ENCODE measurements around the gene IFIT1B.

The IFIT1B gene

DNA sequence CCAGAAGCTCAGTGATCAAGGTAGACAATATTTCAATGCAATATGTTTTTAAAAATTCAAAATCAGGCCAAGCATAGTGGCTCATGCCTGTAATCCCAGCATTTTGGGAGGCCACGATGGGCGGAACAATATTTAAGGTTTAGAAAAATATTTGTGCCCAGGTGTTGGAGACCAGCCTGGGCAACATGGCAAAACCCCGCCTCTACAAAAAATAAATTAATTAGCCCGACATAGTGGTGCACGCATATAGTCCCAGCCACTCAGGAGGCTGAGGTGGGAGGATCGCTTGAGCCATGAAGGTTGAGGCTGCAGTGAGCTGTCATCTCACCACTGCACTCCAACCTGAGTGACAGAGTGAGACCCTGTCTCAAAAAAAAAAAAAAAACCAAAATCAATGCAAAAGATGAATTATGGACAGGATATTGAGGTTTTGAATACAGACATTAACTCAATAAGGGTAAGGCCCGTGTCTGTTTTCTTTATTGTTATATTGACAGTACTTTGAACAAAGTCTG lies 35.6 kb downstream of the IFIT1B start:
- DNase-seq (ENCODE audit: low read depth): no peak

DNA sequence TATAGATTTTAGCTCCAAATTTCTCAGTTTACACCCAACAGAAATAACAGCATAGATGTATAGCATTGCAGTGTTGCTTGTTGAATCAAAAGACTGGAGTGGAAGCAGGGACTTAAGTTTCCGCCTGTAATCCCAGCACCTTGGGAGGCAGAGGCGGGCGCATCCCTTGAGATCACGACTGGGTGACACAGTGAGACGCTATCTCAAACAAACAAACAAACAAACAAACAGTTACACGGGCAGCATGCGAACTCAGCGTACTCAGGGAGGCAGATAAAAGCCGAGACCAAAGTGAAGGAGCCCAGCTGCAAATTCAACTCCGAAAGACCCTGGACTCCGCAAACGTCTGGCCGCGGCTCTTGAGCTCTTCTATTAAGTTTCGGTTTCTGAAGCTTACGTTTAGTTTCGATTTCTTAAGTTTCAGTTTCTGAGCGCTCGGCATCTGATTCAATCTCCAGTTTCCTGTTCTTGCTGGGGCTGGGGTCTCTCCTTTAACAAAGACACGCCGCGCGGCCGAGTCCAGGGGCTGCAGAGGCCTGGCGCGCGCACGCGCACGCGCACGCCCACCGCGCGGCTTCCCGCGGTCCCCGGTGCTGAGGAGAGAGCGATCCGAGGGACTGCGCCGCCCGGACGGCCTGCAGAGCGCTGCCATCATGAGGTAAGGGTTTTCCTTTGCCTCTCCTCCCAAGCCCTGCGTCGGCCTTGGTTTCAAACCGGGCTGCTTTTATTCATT lies 36.5 kb downstream of the IFIT1B start, which contains the start of gene IFIT5:
Gene IFIT5, plus strand, starts transcription at position 423 of the 733 bp plus-strand sequence. Its CDS starts 231 bp downstream, at position 654.
- peak; percentile 78 for DNase-seq (ENCODE audit: low read depth)

DNA sequence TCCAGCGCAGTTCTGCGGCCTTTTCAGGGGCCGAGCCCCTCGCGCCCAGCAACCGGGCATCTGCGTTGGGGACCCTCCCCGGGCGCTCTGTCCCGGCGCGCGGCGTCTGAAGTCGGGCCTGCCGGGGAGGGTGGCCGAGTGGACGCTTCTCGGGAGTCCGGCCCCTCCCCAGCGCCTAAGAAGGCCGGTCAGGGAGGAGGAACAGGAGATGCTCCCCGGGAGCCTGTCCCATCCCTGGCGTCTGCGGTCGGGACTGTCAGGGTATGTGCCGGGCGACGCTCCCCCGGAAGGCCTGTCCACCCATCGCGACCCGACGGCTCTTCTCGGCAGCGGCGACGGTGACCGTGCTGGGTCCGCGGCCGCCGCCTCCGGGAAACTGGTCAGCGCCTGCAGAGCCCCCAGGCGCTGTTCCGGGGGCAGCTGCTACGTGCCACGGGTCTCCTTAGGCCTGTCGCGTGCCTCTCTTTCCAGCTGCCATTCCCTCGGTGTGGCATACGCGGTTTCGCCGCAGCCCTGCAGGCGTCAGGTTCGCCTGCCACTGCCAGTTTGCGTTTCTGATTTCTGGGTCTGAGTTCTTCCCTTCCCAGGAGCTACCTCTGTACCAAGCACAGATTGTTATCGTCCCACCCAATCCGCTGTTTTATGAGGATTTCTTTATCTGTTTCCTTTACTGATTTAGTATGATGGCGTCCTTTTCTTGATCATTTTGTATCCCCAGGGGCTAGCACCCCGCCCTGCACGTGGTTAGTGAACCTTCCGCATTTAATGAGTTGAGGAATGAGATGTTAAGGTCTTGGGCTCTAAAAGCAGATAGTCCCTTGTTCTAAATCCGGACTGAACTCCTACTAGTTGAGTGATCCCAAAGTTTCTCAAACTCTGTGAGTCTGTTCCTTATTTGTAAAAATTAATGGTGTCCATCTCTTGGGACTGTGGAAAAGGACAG lies 37.3 kb downstream of the IFIT1B start:
- DNase-seq (ENCODE audit: low read depth): peak; percentile 64

DNA sequence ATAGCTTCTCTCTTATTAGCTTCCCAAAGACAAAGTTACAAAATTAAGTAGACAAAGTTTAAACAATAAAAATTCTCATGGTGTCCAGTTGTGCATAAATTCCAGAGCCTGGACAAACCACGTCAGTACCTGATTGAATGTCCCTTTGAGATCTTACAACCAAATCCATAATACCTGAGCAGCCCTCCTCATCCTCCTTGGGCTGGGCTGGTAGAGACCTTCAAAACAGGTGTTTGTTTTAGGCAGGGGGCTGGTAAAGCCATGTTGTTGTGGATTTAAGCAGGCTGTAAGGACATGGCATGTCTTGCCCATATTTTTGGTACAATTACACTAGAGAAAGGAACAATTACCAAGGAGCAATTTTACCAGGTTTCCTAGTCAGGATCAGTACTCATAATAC lies 38.6 kb downstream of the IFIT1B start:
- DNase-seq (ENCODE audit: low read depth): no peak

DNA sequence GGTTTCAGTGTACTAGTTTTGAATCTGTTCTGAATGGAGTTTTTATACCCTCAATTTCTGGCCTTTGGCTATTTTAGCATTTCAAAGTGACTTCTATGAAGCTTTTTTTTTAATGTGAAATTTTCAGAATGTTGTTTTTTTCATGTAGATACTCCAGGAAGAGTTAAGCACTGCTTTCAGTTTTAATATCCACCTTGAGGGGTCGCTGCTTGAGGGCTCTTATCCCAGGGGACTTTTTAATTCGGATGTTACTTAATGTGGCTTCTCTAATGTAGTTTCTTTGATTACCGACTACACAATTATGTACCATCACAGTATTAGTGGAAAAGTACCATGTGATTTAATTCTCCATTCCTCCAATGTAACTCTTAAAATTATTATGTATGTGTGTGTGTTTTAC lies 41.7 kb downstream of the IFIT1B start:
- DNase-seq (ENCODE audit: low read depth): peak; percentile 56

DNA sequence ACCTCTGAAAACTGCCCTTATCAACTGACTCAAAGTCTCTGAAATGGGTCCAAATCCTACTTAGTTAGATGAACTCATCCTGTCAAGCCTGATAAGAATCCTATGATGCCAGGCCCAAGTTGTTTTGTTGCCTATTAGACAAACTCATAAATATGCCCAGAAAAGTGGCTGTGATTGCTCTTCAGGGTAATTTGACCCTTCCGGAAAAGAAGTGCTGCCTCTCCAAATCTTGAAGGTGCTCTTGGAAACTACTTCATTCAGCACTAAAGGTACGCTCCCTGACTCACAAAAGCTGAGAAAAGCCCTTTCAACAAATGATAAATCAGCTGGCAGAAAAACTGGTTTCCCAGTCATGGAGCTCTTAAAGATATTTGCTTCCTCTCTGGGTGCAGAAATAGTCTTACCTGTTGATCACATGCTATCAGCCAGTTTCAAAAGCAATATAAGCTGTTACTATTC lies 43.2 kb downstream of the IFIT1B start:
- no peak for DNase-seq (ENCODE audit: low read depth)

DNA sequence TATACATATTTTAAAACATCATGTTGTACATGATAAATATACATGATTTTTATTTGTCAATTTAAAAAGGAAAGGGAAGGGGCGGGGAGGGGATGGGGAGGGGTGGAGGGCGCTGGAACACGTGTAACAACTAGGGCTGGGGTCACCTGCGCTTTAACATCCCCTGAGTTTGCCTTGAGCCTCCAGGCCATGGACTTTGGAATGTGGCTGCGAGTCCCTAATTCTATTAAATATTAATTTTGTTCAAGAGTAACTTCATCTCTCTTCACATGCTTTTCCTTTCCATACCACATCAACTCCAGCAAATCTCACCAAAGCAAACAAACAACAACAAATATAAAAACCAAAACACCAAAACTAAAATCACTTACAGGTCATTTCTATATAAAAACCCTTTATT lies 47.1 kb downstream of the IFIT1B start:
- no peak for DNase-seq (ENCODE audit: low read depth)

DNA sequence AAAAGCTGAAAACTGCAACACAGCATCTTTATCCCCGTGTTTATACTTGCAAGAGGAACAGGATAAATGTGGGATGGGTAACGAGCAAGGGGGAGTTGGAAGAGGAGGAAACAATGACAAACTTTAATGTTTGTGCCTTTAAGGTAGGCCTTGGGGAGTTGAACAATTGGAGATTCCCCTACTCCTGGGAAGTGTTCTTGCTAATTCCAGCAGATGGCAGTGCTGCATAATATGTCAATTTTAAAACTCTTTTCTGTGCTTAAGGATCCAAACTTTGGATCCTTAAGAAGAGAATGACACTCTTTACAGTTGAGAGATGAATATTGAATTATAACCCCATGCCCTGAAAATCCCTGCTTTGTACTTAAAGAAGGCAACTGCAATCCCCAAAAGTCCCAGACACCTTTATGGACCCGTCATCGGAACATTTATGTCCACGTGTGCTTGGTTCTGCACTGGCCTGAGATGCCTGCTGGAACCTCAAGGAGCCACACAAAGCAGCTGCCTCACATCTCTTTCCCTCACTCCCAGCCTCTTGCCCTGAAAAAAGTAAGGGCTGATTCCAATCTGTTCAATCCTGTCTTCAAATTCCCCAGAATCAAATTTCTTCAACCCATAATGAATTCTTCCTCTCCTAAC lies 48.5 kb downstream of the IFIT1B start:
- DNase-seq (ENCODE audit: low read depth): peak; percentile 77

DNA sequence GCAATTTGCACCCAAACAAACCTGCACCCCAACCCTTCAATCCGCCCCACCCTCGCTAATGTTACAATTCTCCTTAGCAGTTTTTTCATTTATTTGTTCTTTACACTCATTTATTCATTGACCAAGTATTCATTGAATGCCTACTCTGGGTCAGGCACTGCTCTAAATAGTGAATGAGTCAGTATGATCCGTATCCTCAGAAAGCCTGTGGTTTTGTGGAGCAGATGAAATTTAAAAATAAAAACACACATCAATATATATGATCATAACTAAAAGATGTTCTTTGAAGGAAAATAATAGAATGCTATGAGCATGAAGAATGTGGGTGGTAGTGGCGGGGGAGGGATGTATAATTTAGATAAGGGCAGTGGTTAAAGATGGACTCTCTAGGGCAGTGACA lies 49.8 kb downstream of the IFIT1B start:
- DNase-seq (ENCODE audit: low read depth): peak; percentile 90

DNA sequence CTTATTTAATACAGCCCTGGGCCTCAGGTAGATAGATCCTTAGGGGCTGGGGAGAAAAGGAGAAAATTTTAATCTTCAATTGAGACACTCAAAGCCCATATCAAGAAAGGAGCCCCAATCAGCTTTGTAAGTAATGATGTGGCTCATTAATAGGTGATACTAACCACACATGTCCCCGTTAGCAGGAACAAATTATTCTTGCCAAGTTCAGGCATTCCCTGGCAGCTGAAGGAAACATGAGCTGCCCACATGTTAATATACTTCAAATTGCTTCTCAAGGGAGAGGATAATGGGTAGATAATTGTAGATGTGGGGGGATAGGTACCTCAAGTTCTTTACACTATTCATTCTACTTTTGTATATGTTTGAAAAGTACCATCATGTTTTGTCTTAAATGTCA lies 51.0 kb downstream of the IFIT1B start:
- DNase-seq (ENCODE audit: low read depth): no peak

DNA sequence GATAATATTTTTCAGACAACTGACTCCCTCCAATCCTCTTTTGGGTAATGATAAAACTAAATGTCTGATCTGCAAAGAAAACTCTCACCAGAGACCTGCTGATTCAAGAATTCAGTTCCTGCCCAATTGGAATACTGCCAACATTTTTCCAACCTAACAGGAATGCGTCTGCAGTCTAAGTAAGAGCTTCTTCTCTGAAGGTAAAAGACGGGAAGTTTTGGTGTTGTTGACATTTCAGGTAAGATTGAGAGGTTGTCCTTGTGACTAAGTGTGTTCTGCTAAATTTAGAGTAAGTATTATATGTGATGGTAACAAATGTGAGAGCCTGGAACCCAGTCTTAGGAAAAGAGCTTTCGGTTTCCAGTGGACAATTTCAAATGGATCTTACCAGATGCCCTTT lies 54.1 kb downstream of the IFIT1B start:
- peak; percentile 71 for DNase-seq (ENCODE audit: low read depth)

Data from ELR (cell line).